ENCODE data around the gene NXN. TPM values are rescaled to one million over a fixed set of nuclear protein-coding genes. Genes with fewer than 3 reads are reported as not detected.

Gene NXN
- total RNA-seq, 1 experiment from 2014 or later = 126 TPM

- TF ChIP-seq REST (IDR thresholded peaks at IDR 0.05; ENCODE audit: insufficient read depth in 1 of 2, low read depth in 2 of 2, low read length in 1 of 2) (no peak), TCF7L2 (IDR thresholded peaks at IDR 0.05; ENCODE audit: low read depth, low read length) (no peak), POLR2AphosphoS5 (IDR thresholded peaks at IDR 0.05; ENCODE audit: low read depth, low read length) (no peak)
- TF ChIP-seq, protein P1, sequence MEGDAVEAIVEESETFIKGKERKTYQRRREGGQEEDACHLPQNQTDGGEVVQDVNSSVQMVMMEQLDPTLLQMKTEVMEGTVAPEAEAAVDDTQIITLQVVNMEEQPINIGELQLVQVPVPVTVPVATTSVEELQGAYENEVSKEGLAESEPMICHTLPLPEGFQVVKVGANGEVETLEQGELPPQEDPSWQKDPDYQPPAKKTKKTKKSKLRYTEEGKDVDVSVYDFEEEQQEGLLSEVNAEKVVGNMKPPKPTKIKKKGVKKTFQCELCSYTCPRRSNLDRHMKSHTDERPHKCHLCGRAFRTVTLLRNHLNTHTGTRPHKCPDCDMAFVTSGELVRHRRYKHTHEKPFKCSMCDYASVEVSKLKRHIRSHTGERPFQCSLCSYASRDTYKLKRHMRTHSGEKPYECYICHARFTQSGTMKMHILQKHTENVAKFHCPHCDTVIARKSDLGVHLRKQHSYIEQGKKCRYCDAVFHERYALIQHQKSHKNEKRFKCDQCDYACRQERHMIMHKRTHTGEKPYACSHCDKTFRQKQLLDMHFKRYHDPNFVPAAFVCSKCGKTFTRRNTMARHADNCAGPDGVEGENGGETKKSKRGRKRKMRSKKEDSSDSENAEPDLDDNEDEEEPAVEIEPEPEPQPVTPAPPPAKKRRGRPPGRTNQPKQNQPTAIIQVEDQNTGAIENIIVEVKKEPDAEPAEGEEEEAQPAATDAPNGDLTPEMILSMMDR (IDR thresholded peaks at IDR 0.05) = no peak
- no TSS peak for BruUV-seq (replicated peaks)
- ATAC-seq = no peak
These were observed 115.3 kb downstream of the NXN start for GRCh38 chr17:864315-864714.

GRCh38 chr17:863880-864279, 115.7 kb downstream of the NXN start:
- intact Hi-C loops (cut with micrococcal nuclease; ENCODE audit: unreplicated experiment) (no loop called here), in situ Hi-C loops (cut with HindIII; ENCODE audit: low pct_unique_long_range_greater_than_20kb, low sequenced_read_pairs) (no loop called here)
- H3K27ac ChIP-seq (ENCODE audit: low read length) = no peak overlapping the region
- H3K4me3 ChIP-seq (ENCODE audit: low read depth in 2 of 2, low read length in 2 of 2) = no peak overlapping the region
- BruUV-seq (replicated peaks) = no TSS peak
- H3K27me3 ChIP-seq (ENCODE audit: control insufficient read depth, insufficient read depth, low read length) = no peaks in the 10 kb centered on the region
- no peaks in the 10 kb centered on the region for H3K36me3 ChIP-seq (ENCODE audit: control insufficient read depth, insufficient read depth, low read length)
- H3K4me1 ChIP-seq (ENCODE audit: control insufficient read depth, insufficient read depth, low read length) = peaks cover 6% of the 10 kb centered on the region; the same call in 1 of the 2 replicates
- CTCF ChIA-PET = no interaction called here
- POLR2A ChIA-PET = no interaction called here
- DNase-seq (ENCODE audit: low read depth, low spot score) (no peak), ATAC-seq (no peak)
- no peaks in the 10 kb centered on the region for H3K9me3 ChIP-seq (ENCODE audit: control insufficient read depth, insufficient read depth, low read depth, low read length)
- TF ChIP-seq, protein P1 (IDR thresholded peaks at IDR 0.05) = no peak
- TF ChIP-seq TCF7L2 (IDR thresholded peaks at IDR 0.05; ENCODE audit: low read depth, low read length) = no peak
- TF ChIP-seq SIN3A (IDR thresholded peaks at IDR 0.05; ENCODE audit: borderline replicate concordance, insufficient read depth, low read depth, low read length) = no peak
- no peak for TF ChIP-seq REST (IDR thresholded peaks at IDR 0.05; ENCODE audit: insufficient read depth in 1 of 2, low read depth in 2 of 2, low read length in 1 of 2)
- no peak for TF ChIP-seq POLR2AphosphoS5 (IDR thresholded peaks at IDR 0.05; ENCODE audit: low read depth, low read length)

More at GRCh38 chr17:864315-864714, 115.3 kb downstream of the NXN start:
- Histone ChIP-seq H3K4me3 (ENCODE audit: low read depth in 2 of 2, low read length in 2 of 2) (no peak overlapping the region), H3K9me3 (ENCODE audit: control insufficient read depth, insufficient read depth, low read depth, low read length) (no peaks in the 10 kb centered on the region), H3K36me3 (ENCODE audit: control insufficient read depth, insufficient read depth, low read length) (no peaks in the 10 kb centered on the region), H3K4me1 (ENCODE audit: control insufficient read depth, insufficient read depth, low read length) (peaks cover 10% of the 10 kb centered on the region), H3K27me3 (ENCODE audit: control insufficient read depth, insufficient read depth, low read length) (no peaks in the 10 kb centered on the region), H3K27ac (ENCODE audit: low read length) (no peak overlapping the region)
- POLR2A ChIA-PET = no interaction called here
- DNase-seq (ENCODE audit: low read depth, low spot score) = no peak
- CTCF ChIA-PET = no interaction called here
- intact Hi-C loops (cut with micrococcal nuclease; ENCODE audit: unreplicated experiment) (no loop called here), in situ Hi-C loops (cut with HindIII; ENCODE audit: low pct_unique_long_range_greater_than_20kb, low sequenced_read_pairs) (no loop called here)

Data from Panc1 (cell line).